Activated T-cell treated with anti-CD3 and anti-CD28 coated beads for 24 hours (primary cell): ENCODE measurements around the gene FAM200C.

ENCODE experiments used
- DNase-seq: peaks from one replicate; pipeline ENCODE4 v3.0.0-alpha.2; 2020; ENCODE audit warnings: low read depth

FAM200C gene

DNA sequence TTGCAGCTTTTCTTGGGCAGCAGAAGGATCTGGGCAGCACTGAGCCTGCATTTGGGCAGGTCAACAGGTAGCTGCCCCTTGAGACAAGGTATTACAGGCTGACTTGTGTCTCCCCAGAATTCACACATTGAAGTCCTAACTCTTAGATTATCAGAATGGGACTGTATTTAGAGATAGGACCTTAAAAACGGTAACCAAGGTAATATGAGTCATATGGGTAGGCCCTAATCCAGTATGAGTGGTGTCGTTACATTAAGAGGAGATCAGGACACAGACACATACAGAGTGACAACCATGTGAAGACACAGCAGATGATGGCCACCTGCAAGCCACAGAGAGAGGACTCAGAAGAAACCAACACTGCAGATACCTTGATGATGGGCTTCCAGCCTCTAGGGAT, 32.6 kb downstream of the FAM200C start:
- no peak for DNase-seq

DNA sequence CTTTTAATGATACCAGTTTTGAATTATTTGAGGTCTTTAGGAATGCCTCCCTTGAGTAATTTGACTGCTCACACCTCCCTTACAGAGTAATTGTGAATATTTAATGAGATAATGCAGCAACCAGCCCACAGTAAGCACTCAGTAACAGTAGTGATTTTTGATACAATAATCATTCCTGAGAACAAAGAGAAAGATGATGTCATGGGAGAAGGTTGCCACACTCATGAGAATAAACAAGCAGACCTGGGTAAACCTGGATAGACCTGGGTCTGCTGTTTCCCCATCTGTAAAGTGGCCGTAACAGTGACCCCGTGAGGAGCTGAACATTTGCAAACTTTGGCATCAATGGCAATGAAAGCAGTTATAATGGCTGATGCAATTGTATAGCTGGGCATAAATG, 33.6 kb downstream of the FAM200C start:
- DNase-seq = no peak

GRCh38 chr5:160363660-160364395, 36.0 kb downstream of the FAM200C start:
- DNase-seq = no peak

DNA sequence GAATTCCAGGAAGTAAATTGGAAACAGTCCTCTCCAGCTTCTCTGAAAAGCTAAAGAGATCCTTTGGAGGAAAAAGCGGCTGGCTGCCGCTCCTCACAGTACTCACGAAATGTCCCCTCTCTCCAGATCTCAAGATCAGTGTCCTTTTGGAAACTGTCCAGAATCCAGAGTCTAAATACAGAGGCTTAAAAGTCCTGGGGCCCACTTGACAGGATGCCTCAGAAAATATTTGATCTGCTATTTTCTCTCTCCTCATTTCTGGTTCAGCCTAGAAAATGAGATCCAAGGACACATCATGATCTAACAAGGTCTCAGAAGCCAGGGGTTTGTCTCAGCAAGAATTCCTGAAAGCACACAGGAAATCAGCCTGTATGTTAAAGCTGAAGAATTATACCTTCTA, 36.6 kb downstream of the FAM200C start:
- DNase-seq = no peak

GRCh38 chr5:160361624-160362228, 38.1 kb downstream of the FAM200C start:
- DNase-seq = no peak

GRCh38 chr5:160360310-160360709, 39.5 kb downstream of the FAM200C start:
- no peak for DNase-seq

GRCh38 chr5:160359816-160360215, 40.0 kb downstream of the FAM200C start:
- no peak for DNase-seq

DNA sequence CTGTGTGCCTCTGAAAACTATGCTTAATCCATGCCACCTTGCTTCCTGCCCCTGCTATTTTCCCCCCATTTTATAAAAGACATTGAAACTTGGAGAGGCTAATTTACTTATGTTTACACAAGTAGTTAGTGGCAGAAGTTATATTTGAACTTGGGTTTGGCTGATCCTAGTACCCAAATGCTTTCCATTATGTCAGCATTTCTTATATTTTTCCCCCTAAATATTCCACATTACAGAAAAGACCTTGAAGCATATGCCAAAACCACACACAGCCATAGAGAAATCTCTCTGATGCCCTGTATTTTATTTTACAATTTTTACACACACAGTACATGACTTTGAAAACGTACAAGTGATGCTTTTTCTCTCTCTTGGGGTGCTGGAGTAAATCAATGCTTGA, 40.6 kb downstream of the FAM200C start:
- DNase-seq = no peak

DNA sequence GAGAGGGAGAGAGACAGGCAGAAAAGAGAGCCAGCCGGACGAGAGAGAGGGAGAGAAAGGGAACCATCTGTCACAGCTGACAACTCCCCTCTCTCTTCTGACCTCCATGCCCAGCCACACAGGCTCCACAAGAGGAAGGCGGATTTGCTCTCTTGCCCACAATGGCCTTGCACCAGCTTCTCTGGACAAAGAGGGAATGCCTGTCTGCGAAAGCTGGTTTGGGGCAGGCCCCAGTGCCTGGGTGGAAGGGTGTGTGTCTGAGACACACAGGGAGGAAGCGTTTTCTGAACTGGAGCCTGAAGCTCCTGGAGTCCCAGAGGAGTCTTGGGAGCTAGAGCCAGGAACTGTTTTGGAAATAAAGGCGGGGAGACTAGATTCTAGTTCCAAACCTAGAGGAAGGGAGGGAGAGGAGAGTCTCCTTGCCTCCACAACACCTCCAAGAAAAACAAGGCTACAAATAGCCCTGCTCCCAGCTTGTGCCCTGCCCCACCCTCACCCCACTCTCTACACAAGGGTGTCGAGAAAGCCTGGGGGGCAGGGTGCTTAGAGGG, 41.9 kb downstream of the FAM200C start:
- no peak for DNase-seq

DNA sequence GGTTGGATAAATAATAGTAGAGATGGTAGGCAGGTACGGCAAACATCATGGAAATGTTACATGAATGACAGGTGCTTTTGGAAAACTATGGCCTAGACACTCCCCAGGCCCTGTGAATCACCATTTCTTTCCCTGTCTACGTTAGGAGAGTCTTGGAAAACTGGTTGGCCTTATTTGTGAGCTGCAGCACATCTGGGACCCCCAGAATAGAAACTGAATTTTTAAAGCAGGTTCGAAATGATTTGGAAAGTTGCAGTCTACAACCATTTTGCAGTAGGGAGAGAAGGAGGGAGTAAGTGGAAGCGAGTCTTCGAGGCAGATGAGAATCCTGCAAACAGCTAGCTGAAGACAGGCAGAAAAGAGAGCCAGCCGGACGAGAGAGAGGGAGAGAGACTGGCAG, 42.5 kb downstream of the FAM200C start:
- no peak for DNase-seq

DNA sequence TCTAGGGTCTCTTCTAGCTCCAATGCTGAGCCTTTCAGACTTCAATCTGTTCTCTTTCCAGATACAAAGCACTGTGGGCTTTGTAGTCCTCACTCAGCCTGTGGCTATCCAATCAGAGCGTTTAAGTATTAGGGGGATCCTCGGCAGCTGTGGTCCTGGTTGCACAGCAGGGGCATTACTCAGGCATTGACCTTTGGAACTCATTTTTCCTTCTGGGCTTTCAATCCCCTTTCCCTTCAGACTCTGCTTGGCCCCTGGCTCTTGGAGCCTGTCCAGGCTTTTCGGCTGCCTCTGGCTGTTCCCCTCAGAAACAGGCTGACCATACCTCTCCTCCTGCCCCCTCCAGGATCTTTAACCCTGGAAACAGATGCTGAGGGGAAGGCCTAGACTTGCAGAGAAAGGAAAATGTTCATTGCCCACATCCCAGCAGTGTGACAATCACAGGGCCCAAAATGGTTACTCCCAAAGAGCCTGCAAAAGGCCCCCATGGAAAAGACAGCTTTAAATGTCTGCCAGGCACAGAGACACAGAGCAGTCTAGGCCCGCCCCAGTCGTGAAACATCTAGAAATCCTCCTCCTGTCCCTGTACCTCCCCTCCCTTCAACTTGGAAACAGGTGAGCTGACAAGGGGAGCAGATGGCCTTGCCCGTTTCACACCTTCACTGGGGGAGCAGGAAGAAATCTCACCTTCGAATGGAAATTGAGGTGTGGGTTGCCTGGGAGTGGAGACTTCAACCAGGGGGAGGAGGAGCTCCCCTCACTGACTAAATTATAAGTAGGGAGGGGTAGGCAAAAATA, 43.1 kb downstream of the FAM200C start:
- no peak for DNase-seq

DNA sequence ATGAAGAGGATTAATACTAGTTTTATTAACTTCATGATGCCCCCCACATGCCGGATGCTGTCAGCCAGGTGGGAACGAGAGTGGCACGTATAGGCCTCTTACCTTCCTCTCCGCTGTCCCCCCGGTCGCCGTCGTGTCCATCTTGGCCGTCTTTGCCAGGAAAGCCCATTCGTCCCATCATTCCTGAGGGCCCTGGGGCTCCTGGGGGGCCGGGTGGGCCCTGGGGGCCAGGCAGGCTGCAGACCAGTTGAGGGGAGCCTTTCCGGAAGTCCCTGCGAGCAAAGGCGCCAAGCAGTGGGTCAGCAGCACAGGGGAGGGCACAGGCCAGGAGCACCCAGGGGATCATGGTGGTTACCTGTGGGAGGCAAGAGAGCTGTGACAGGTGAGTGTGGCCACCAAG, 45.2 kb downstream of the FAM200C start:
- no peak for DNase-seq

DNA sequence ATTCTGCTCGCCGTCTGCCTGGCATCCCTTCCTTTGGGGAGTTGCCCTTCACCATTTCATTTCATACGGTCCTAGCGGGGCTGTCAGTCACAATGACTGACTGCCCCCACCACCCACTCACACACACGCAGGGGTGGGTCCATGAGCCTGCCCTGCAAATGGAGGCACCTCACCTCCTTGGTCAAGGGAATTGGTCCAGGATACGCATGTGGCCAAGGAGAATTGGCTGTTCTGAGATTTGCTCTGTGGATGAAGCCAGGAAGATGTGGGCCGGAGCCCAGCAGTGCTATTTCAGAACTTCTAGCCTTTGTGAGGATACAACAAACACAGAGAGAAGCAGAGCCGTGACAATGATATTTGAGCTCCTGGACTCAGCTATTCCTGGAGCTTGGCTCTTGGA, 46.5 kb downstream of the FAM200C start:
- no peak for DNase-seq

GRCh38 chr5:160352308-160352707, 47.5 kb downstream of the FAM200C start:
- DNase-seq = no peak

- no peak for DNase-seq
These were observed 49.9 kb downstream of the FAM200C start for GRCh38 chr5:160349935-160350303.

- DNase-seq = no peak
These were observed 50.5 kb downstream of the FAM200C start for GRCh38 chr5:160349249-160349934.

DNA sequence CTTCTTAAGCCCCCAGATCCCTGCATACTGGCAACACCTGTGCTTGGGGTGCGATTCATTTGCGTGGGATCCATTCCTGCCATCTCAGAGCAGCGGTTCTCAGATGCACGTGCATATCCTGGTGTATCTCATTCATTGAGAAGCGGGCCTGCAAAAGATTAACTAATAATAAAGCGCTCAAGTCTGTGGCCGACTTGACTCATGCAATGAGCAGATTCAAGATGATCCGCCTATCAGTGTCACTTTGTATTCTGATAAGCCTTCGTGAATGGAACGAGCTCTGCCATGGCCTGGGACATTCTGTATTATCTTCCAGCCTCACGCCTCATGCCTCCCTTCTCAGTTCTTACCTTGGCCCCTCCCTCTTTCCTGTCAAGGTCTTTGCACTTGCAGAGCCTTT, 51.8 kb downstream of the FAM200C start:
- no peak for DNase-seq

DNA sequence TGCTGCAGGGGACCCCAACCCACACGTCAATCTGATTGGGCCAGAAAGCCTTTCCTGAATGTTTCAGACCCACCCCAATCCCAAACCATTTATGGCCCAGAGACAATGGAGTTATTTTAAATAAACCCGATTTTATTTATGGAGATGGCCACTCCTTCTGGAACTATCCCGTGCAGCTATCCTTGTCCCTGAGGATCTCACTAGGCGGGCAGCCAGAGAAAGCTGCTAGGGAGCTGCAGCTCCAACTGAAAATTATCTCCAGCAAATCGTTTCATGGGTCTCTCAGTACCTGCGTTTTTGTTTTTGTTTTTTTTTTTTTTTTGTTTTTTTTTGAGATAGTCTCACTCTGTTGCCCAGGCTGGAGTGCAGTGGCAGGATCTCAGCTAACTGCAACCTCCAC, 52.4 kb downstream of the FAM200C start:
- DNase-seq = no peak
